DND-41 (cell line): ENCODE results near the gene OR1M1.
"Not testable (repeated sequence)": the region's sequence is repeated elsewhere in the genome, so short reads cannot be mapped to it uniquely, and the experiment has no call there.

Source experiments
- ATAC-seq: fragments of 200-7000 bp; cut with Tn5 transposase; 3 replicates; pipeline ENCODE4 v1.9.1; 2021; ENCODE audit warnings: low read depth; ENCODE audit not compliant: insufficient read depth
- DNase-seq: peaks from one replicate; pipeline ENCODE4 v3.0.0-alpha.2; 2020
- H2AFZ ChIP-seq: 2 replicates; pipeline ENCODE4 v1.6.0; 2012; ENCODE audit warnings: low read depth, low read length
- H3K27ac ChIP-seq: 2 replicates; pipeline ENCODE4 v1.5.1; 2012; ENCODE audit warnings: low read length, inconsistent platforms
- H3K27me3 ChIP-seq: fragments of 200-600 bp; sonication (generic); 2 replicates; pipeline ENCODE4 v1.6.0; 2012; ENCODE audit warnings: low read length, mild to moderate bottlenecking, inconsistent platforms; ENCODE audit not compliant: insufficient read depth, poor library complexity
- H3K36me3 ChIP-seq: 2 replicates; pipeline ENCODE4 v1.5.1; 2012; ENCODE audit warnings: low read length, inconsistent platforms; ENCODE audit not compliant: insufficient read depth
- H3K4me1 ChIP-seq: 2 replicates; pipeline ENCODE4 v1.5.1; 2012; ENCODE audit warnings: mild to moderate bottlenecking, low read length; ENCODE audit not compliant: insufficient read depth
- H3K4me2 ChIP-seq: 2 replicates; pipeline ENCODE4 v1.6.0; 2012; ENCODE audit warnings: mild to moderate bottlenecking, moderate library complexity, low read length, inconsistent platforms; ENCODE audit not compliant: insufficient read depth
- H3K4me3 ChIP-seq, 2 experiments: fragments of 200-600 bp in 1 of 2; shearing (Covaris generic) in 1 of 2; 2 replicates each; pipeline ENCODE4 v1.5.1; 2012 to 2016; ENCODE audit warnings: inconsistent platforms in 2 of 2, low read length in 2 of 2, mild to moderate bottlenecking in 2 of 2, low read depth in 1 of 2, moderate library complexity in 1 of 2
- H3K79me2 ChIP-seq: 2 replicates; pipeline ENCODE4 v1.6.0; 2012; ENCODE audit warnings: low read length, inconsistent platforms; ENCODE audit not compliant: insufficient read depth
- H3K9ac ChIP-seq: 2 replicates; pipeline ENCODE4 v1.6.0; 2012; ENCODE audit warnings: low read depth, mild to moderate bottlenecking, inconsistent platforms, low read length, moderate library complexity
- H3K9me3 ChIP-seq: 2 replicates; pipeline ENCODE4 v1.5.1; 2012; ENCODE audit warnings: low read length, moderate library complexity, mild to moderate bottlenecking, inconsistent platforms; ENCODE audit not compliant: insufficient read depth, severe bottlenecking
- H4K20me1 ChIP-seq: 2 replicates; pipeline ENCODE4 v1.6.0; 2012; ENCODE audit warnings: low read length; ENCODE audit not compliant: insufficient read depth
- CTCF ChIP-seq: IDR thresholded peaks from 2 replicates; pipeline ENCODE4 v1.5.1; 2012; ENCODE audit warnings: borderline replicate concordance, low read length, moderate library complexity, mild to moderate bottlenecking; ENCODE audit not compliant: poor library complexity, severe bottlenecking; ENCODE audit errors: extremely low read depth
- EZH2 ChIP-seq: IDR thresholded peaks from 3 replicates; pipeline ENCODE4 v1.6.1; 2012; ENCODE audit warnings: borderline replicate concordance, low read depth, mild to moderate bottlenecking, moderate library complexity, low read length, inconsistent platforms; ENCODE audit not compliant: severe bottlenecking

The OR1M1 gene

GRCh38 chr19:9070066-9070465 lies 16.8 kb upstream of the OR1M1 start:
- H3K4me1 ChIP-seq: no peaks in the 10 kb centered on the region
- no peaks in the 10 kb centered on the region for H3K79me2 ChIP-seq
- no peak overlapping the region for H3K9ac ChIP-seq
- no peak overlapping the region for H3K4me3 ChIP-seq
- H3K27ac ChIP-seq: no peak overlapping the region
- H3K36me3 ChIP-seq: no peaks in the 10 kb centered on the region
- ATAC-seq (no peak), DNase-seq (no peak)
- H2AFZ ChIP-seq: no peak overlapping the region
- H3K27me3 ChIP-seq: no peaks in the 10 kb centered on the region
- no peaks in the 10 kb centered on the region for H4K20me1 ChIP-seq
- H3K9me3 ChIP-seq: no peaks in the 10 kb centered on the region
- TF ChIP-seq EZH2 (no peak), CTCF (no peak)
- H3K4me2 ChIP-seq: no peak overlapping the region

- not testable (repeated sequence) for H3K27me3 ChIP-seq, H3K9ac ChIP-seq, H3K79me2 ChIP-seq, H3K4me1 ChIP-seq, H3K27ac ChIP-seq, H3K4me2 ChIP-seq, ATAC-seq, DNase-seq, H2AFZ ChIP-seq, H4K20me1 ChIP-seq, H3K4me3 ChIP-seq, H3K9me3 ChIP-seq, H3K36me3 ChIP-seq
Observed at GRCh38 chr19:9071720-9072119, 15.1 kb upstream of the OR1M1 start.

- H2AFZ ChIP-seq: no peak overlapping the region
- no peak overlapping the region for H3K27ac ChIP-seq
- no peaks in the 10 kb centered on the region for H4K20me1 ChIP-seq
- H3K4me1 ChIP-seq: no peaks in the 10 kb centered on the region
- H3K79me2 ChIP-seq: no peaks in the 10 kb centered on the region
- no peak overlapping the region for H3K4me2 ChIP-seq
- no peaks in the 10 kb centered on the region for H3K36me3 ChIP-seq
- TF ChIP-seq CTCF (no peak), EZH2 (no peak)
- no peak overlapping the region for H3K9ac ChIP-seq
- H3K9me3 ChIP-seq: no peaks in the 10 kb centered on the region
- ATAC-seq (no peak), DNase-seq (no peak)
- H3K27me3 ChIP-seq: no peaks in the 10 kb centered on the region
- H3K4me3 ChIP-seq: no peak overlapping the region
Observed at GRCh38 chr19:9073806-9074205, 13.1 kb upstream of the OR1M1 start.

GRCh38 chr19:9075064-9075949 lies 11.6 kb upstream of the OR1M1 start:
- H3K9ac ChIP-seq: no peak overlapping the region
- H3K27me3 ChIP-seq: no peaks in the 10 kb centered on the region
- DNase-seq (peak; percentile 50), ATAC-seq (peak; percentile 64; the same call in 2 of the 3 replicates)
- H3K36me3 ChIP-seq: no peaks in the 10 kb centered on the region
- no peak for TF ChIP-seq CTCF
- no peak for TF ChIP-seq EZH2
- H3K79me2 ChIP-seq: no peaks in the 10 kb centered on the region
- no peaks in the 10 kb centered on the region for H3K9me3 ChIP-seq
- H3K4me3 ChIP-seq: no peak overlapping the region
- no peaks in the 10 kb centered on the region for H4K20me1 ChIP-seq
- no peak overlapping the region for H3K27ac ChIP-seq
- no peaks in the 10 kb centered on the region for H3K4me1 ChIP-seq
- H3K4me2 ChIP-seq: no peak overlapping the region
- no peak overlapping the region for H2AFZ ChIP-seq
